GM12873 (cell line): ENCODE results near the gene IQSEC1.
A peak's percentile ranks its signal among the peaks of the same experiment; 100 is the strongest.

ENCODE experiments used
- CTCF ChIP-seq: IDR thresholded peaks from 2 replicates; pipeline ENCODE4 v1.5.1; 2012; ENCODE audit warnings: low read depth, mild to moderate bottlenecking, moderate library complexity, low read length, control low read depth; ENCODE audit not compliant: insufficient read depth; ENCODE audit errors: missing control alignments

Gene IQSEC1

GRCh38 chr3:12996181-12996506 is 77.1 kb downstream of the IQSEC1 start:
- TF ChIP-seq CTCF = no peak

- TF ChIP-seq CTCF = no peak
Observed at GRCh38 chr3:12995389-12996180, 77.6 kb downstream of the IQSEC1 start.

- peak; percentile 89 for TF ChIP-seq CTCF
Observed at GRCh38 chr3:12994607-12995388, 78.4 kb downstream of the IQSEC1 start.

- TF ChIP-seq CTCF = no peak
Observed at GRCh38 chr3:12994357-12994606, 78.9 kb downstream of the IQSEC1 start.

- no peak for TF ChIP-seq CTCF
Observed at GRCh38 chr3:12993517-12994356, 79.5 kb downstream of the IQSEC1 start.

GRCh38 chr3:12992629-12993516 is 80.4 kb downstream of the IQSEC1 start:
- peak; percentile 23 for TF ChIP-seq CTCF

GRCh38 chr3:12991861-12992281 is 81.4 kb downstream of the IQSEC1 start:
- no peak for TF ChIP-seq CTCF
